COLO829 (cell line): ENCODE measurements around the gene CHRNB4.
"Not testable (repeated sequence)": the region's sequence is repeated elsewhere in the genome, so short reads cannot be mapped to it uniquely, and the experiment has no call there.

Experiments
- DNase-seq: peaks from one replicate; pipeline ENCODE4 v3.0.0; 2012; ENCODE audit warnings: low spot score

Gene CHRNB4, protein sequence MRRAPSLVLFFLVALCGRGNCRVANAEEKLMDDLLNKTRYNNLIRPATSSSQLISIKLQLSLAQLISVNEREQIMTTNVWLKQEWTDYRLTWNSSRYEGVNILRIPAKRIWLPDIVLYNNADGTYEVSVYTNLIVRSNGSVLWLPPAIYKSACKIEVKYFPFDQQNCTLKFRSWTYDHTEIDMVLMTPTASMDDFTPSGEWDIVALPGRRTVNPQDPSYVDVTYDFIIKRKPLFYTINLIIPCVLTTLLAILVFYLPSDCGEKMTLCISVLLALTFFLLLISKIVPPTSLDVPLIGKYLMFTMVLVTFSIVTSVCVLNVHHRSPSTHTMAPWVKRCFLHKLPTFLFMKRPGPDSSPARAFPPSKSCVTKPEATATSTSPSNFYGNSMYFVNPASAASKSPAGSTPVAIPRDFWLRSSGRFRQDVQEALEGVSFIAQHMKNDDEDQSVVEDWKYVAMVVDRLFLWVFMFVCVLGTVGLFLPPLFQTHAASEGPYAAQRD

DNA sequence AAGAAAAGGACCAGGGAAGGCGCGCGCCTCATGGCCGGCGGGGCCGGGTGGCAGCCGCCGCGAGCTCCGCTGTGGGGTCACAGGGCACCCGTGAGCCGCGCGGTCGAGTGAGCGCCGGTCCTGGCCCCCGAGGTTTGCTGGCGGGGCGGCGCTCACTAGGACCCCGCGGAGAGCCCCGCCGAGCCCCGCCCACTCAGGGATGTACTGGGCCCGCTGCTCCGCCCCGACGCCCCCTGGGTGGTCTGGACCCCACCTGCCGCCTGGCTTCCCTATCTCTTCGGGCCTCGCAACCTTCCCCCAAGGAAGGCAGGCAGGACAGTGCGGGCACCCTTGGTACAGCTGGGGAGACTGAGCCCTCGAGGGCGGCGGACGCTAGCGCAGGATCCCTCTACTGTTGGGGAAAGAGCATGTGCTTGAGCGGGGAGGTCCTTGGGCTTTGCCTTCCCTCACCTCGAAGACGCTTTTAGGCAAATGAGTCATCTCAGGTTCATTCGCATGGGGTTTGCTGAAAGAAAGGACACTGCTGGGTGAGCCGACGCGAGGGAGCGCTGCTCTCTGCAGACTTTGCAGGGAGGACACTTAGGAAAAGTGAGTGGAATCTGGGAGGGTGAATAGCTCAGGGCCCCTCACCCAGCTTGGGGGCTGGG, at the start of gene CHRNB4:
Gene CHRNB4 (minus strand): TSS at position 109 of the 647 bp plus-strand sequence. CDS start 77 bp downstream, at position 32.
- no peak for DNase-seq

DNA sequence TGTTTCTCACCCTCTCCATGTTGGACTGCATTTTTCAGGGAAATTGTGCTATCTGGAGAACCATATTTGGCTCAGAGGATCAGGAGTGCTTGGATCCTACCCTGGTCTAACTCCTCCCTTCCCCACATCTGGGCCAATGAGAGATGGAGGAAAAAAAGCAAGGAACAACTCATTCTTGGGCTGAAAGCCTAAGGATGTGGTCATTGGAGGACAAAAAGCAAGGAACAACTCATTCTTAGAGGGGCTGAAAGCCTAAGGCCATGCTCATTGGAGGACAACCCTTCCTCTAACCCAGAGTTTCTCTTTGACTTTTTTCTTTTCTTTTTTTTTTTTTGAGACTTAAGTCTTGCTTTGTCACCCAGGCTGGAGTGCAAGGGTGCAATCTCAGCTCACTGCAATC, 48.6 kb upstream of the CHRNB4 start:
- DNase-seq = no peak

DNA sequence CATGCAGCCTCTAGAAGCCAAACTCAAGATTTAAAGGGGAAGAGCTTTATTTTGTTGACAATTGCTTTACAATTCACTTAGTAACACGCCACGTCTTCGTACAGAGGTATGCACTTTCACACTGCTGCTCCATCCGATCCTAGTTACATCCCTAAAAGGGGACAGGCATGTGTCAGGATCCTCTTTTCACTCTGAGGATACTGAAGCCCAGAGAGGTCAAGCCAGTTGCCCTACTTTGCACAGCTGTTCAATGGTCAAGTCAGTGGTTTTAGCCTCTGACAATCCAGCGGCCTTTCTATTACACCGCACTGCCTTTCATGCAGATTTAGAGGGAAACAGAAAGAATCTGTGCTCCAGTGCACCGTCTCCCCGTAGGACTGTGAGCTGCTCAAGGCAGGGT, 44.9 kb upstream of the CHRNB4 start:
- no peak for DNase-seq

DNA sequence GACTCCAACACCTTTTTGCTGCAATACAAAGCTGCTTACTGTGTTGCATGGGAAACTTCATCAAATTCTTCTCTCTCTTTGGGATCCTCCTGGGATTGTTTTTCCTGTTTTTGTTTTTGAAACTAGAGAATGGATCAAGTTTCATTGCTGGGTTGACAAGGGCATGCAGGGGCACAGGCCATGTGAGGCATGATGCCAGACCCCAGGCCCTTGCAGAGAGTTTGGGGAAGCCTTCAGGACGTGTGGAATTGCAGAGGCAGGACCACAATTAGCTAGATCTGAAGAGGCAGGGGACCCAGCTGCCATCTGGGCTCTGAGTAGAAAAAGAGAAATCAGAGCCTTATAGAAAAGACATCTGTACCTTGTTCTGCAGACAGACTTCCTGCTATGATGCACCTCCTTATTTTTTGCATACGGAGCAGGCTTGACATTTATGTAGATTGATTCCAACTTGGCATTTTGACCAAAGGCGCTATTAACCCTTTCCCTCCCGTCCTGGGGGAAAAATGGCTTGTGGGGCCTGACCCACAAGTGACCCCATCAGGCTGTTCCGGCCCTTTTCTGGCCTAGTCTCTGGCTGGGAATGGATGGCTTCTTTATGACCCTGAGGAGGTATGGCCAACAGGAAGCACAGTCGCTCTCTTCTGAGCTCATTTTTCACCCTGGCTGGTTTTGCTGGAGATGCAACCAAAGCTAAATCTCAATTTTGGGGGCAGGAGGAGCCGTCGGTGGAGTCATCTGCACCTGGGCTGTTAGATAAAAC, 44.3 kb upstream of the CHRNB4 start:
- DNase-seq = peak; percentile 26

DNA sequence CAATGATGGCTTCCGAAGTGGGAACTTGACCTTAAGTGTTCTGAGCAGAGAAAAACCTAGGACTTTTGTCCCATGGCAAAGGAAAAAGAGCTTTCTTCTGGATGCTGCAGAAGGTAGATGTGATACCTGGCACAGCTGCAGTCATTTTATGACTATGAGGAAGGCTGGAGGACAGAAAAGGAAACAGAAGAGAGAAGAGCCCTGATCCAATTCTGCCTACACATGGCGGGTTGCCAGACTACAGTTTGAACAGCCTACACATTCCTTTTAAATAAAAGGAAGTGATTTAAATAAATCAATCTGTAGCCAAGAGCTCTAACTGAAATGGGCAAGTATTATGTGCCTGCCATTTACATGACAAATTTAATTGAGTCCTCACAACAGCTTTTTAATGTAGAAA, 43.6 kb upstream of the CHRNB4 start:
- DNase-seq = peak; percentile 6

DNA sequence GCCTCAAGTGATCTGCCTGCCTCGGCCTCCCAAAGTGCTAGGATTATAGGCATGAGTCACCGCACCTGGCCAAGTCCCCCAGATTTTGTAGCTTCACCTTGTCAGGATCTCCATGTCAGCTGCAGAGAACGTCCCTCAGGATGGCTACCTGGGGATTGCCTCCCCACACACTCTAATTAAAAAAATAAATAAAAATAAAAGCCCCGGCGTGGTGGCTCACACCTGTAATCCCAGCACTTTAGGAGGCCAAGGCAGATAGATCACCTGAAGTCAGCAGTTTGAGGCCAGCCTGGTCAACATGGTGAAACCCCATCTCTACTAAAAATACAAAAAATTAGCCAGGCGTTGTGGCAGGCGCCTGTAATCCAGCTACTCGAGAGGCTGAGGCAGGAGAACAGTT, 42.6 kb upstream of the CHRNB4 start:
- DNase-seq = not testable (repeated sequence)

DNA sequence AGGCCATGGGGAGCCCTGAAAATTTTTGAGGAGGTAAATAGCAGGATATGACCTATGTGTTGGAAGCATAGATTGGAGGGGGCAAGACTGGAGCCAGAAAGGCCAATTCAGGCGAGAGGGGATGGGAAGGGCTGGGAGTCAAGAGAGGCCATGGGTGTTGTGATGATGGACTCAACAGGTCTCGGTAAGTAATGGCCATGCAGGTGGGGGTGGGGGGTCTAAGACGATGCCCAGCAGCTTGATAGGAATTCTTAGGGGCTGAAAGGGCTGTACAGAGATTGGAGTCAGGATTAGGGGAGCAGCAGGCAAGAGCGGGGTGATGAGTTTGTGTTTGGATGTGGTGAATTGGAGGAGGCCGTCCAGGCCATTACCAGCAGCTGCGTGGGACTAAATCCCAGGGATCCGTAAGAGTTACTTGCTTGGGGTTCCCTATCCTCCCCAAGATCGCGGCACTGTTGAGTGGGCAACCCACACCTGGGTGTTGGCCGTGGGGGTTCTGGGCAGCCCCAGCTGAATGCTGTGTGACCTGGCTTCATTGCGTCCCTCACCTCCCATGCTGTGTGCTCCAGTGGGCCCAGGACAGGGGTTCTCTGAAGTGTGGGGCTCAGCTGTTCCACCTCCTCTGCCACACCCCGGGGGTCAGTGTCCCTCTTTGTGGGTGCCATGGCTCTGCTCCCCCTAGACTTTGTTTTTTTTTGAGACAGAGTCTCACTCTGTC, 41.8 kb upstream of the CHRNB4 start:
- no peak for DNase-seq

DNA sequence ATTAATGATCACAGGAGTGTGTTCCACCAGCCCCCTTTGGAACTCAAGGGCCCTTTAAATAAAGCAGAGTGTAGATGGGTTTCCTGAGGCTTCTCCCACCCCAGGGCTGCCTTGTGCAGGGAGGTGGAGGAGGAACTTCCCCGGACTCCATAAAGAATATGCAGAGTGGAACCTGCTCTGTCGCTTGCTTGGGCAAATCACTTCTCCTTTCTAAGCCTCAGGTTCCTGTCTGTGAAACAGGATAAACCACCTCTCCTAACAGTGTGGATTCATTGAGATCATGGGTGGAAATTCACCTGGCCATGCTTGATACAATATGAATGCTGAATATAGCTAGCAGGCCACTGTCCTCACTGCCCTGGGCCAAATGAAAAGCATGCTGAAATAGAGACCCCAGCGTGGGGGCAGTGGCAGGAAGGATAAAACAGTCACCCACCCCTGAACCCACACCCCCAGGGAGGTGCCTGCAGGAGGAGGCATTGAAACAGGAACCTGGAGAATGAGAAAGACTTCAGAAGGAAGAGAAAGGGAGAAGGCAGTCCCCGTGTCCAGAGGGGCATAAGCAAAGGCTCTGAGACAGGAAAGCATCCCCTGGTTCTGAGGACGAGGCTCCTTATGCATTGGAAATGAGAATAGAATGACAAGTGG, 41.1 kb upstream of the CHRNB4 start:
- no peak for DNase-seq

DNA sequence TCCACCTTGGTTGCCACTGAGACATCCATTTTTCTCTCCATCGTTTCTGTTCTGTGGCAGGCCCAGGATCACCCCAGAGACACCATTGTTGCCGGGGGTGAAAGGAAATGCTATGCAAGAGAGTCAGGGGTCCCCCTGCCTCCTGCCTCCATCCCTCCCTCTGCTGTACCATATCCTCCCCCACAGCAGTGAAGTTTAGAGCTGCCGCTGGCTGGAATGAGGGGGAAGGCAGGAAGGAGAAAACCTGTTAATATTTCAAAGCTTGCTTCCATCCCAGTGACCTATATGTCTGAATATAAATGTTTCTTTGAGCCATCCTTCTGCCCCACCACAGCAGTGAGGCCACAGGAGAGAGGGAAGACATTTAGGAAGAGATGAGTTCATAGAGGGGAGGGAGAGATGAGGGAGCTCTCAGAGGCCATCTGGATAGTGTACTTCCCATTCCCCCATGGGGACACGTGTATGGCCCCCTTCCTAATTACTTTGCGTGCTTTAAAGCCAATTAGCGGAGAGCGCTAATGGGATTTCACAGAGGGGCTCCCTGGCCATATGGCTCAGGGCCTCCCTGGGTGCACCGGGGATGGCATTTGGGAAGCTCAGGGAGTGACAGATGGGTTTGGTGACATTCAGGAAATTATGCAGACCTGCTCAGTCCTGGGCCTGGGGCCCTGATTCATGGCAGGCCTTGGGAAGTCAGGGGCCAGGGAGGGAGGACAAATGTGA, 40.4 kb upstream of the CHRNB4 start:
- no peak for DNase-seq

DNA sequence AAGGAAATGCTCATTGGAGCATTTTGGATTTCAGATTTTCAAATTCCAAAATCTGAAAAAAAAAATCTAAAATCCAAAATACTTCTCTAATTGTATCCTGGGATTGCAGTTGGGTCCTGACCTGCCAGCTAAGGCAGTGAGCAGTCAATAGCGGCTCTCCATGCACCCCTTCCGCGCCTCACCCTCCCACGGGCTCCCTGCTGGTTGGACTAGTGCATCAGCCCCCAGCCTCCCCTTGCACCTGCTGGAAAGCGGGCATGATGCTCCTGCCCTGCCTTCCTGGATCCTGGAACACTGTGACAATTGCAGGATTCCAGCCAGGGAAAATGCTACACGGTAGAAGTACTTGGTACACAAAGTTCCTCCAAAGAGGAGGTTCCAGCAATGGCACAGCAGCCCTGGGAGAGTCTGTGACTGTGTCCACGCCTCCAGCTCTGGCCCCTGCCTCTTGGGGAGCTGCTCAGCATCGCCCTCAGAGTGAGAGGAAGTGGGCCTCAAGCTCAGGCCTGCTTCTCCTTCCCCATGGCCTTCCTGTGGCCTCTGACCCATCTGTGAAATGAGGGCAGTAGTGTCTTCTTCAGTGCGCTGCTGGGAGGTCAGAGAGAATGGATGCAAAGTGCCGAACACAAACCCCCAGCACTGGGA, 39.5 kb upstream of the CHRNB4 start:
- no peak for DNase-seq

DNA sequence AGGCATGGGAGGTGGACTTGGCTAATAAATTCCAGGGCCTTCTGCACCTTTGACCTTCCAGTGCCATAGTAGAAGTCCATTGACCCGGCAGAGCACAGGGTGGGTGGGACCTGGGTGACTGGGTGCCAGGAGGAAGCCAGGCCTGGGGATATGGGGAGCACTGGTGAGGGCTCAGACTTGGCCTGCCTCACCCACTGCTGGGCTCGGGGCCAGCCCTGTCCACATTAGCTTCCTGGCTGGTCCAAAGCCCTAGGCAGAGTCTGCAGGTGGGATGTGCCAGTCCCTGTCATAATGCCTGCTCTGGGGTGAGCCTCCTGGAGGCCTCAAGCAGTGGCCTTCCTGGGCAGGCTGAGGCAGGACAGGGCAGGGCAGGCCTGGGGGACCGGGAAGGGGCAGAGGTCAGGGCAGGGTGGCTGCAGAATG, 38.1 kb upstream of the CHRNB4 start:
- DNase-seq = no peak

DNA sequence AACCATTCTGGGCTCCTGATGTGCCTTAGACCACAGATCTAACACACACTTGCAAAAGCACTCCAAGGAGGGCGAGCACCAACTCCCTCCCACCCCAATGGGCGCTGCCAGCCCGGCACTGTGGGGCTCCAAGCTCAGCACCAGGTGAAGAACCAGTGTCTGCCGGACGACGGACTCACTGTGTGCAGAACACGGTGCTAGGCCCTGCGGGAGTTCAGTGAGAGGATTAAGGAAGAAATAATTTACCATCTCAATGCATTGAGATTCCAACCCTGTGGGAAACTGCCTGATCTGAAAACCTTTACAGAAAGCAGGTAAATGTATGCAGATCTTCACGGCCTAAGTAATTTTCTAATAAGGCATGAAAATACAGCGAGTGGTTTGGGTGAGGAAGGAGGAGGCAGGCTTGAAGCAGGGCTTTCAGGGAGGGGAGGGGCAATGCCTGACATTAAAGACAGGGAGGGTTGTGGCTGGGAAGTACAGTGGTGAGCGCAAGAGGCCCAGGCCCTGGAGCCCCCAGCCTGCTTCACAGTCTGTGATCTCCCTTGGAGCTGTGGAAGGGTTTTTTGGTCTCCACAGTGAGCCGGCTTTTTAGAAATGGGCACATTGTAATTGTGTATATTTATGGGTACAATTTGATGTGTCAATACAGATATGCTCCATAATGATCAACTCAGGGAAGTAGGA, 35.6 kb upstream of the CHRNB4 start:
- no peak for DNase-seq

DNA sequence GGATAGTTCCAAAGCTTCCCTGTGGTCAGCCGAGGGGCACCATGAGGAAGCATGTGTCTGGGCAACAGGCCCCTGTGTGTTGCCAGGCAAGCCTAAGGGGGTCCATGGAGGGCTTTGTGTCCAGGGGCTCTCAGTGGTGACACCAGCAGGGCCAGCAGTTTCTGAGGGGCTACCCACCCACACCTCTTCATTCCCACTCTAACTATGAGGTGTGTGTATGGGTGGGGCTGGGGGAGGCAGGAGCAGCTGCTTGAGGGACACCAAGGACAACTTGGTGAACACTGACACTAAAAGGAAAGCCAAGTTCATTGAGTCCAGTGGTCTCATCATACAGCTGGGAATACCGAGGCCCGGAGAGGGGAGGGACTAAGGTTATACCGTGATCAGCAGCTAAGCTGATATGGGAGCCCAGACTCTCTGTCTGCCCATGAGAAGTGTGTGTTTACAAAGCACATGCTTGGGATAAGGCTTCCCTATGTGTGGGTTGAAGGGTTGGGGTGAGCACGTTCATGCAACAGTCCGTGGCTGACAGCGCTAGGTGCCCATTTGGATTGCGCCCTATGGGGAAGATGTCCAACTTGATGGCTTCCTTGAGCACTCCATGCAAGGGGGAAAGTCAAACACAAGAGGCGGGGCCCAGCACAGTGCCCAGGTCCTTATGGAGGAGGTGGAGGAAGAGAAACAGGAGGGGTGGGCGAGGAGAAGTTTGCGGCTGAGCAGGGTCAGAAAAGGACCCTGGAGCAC, 34.8 kb upstream of the CHRNB4 start:
- no peak for DNase-seq

DNA sequence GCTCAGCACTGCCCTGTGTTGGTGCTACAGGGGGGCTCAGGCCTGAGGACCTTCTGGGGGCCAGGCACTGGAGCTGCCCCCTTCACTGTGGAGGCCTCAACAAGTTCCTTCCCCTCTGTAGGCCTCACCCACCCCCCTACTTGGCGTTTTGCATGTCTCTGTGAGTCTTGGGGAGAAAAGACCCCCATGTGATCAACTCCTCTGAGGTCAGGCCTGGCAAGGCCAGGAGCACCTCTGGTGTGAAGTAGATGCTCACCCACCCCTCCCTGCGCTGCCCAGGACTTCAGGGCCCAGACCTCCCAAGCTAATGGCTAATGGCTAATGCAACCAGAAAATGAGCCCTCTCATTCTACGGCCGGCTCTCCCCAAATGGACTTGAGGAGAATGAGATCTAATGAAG, 34.2 kb upstream of the CHRNB4 start:
- no peak for DNase-seq

DNA sequence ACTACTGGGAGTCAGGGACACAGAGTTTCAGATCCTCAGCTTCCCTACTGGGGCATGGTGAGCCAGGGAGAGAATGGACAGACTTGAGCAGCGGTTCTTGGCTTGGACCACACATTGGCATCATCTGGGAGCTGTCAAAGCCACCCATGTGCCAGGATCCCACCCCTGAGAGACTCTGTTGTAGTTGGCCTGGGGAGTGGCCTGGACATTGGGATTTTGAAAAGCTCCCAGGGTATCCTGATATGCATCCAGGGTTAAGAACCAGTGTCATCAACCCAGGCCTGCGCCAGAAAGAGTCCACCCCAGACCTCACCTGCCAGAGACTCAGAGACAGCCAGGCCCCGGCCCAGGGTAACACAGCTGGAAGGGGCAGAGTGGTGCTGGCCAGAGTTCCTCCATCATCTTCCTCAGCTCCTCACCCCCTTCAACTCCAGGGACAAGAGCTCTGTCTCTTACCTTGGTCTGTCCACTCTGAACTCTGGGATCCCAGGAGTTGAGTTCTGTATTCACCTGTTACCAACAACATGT, 33.0 kb upstream of the CHRNB4 start:
- no peak for DNase-seq

DNA sequence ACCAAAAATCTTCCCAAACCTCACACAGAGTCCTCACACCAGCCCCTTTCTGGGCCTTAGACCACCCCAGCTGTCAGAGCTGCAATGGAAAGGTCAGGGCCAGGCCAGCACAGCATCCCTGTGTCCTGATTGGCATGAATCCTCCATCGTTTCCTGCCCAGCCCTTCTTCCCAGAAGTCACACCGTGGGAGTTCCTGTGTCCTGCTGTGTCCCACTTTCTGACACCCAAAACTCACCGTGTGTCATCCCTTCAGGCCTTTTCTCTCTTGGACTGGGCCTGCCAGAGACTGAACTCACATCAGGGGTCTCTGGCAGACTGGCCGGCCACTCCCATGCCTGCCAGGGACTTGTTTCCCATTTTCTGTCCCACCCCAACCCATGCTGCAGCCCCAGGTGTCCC, 32.5 kb upstream of the CHRNB4 start:
- no peak for DNase-seq

DNA sequence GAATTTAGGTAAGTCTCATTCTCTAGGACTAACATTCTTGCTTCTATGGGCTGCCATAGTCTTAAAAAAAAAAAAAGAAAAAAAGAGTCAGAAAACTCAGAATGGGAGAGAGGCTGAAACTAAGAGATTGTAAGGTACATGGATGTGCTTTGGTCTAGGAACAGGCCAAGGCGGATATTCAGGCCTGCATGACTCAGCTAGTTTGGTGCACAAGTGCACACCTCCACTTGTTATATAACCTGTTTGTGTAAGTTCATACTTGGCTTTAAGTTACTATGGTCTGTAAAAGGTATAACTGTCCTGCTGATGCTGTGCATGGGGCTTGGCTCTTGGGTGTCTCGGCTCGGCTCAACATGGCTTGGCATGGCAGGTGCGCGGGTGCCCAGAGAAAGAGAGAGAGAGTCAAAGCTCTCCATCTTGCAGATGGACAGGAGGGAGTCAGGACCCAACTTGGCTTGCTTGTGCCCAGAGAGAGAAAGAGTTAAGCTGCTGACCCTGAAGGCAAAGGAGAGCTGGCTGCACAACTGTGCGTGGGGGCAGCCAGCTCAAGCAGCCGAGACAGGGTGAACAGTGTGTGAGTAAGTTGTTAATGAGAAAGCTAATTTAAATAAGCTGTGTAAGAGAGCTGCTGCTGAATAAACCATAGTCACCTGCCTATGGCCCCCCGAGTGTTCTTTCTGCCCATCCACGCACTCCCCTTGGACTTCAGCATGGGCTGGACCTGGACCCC, 31.4 kb upstream of the CHRNB4 start:
- no peak for DNase-seq

DNA sequence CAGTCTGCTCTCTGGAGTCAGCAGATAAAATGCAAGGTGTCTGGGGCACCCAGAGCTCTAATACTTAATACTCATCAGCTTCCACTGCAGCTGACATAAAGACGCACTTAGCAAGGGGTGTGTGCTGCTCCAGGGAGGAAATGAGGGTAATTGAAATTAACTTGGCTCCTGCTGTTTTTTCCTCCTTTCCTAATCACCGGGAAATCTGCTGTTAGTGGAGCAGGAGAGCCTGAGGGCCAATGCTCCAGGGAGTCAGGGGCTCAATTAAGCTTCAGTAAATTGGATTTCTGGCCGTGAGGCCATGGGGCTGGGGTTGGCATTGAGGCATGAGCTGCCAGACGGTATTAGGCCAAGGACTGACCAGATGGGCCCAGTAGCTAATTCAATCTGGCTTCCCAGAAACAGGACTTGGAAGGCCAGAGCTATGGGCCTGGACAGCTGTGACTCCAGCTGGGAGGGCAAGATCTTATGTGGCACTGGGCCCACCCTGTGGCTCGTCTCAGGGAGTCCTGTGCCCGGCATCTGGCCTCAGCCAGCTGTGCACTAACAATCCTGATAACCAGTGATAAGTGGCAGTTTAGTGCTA, 30.7 kb upstream of the CHRNB4 start:
- DNase-seq = no peak
